ENCODE data around the gene ACSS3.

The ACSS3 gene

DNA sequence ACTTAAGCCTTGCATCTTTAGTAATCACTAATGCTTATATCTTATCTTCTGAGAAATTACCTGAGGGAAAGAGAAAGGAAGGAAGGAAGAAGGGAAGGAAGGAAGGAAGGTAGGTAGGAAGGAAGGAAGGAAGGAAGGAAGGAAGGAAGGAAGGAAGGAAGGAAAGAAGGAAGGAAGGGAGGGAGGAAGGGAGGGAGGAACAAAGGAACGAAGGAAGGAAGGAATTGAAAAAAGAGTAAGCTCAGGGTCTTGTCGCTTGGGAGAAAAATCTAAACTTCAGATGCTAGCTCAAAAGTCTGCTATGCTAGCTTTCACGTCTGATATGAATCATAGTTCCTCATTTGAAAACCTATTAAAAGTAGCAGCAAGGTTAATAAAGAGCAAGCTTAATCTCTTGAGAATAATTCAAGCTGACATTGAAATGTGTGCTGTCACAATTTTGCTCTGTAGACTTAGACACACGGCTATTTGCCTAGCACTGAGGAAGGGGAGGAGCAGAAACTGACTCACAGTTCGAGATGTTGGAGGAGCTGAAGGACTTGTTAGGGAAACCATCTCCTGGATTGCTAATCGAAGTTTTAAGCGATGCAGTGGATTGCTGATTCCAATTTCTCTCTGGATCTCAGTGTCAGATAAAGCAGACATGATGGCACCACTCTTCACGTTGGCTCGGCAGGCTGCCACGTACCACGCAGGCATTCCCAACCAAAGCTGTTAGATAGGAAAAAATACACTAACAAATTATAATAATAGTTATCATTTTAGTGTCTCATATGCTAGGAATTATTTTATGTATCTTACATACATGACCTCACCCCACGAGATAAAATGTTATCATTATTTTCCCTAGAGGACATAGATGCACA is 216.7 kb downstream of the ACSS3 start:
- no peak for DNase-seq (ENCODE audit: low read depth in 2 of 2, low spot score in 1 of 2)

DNA sequence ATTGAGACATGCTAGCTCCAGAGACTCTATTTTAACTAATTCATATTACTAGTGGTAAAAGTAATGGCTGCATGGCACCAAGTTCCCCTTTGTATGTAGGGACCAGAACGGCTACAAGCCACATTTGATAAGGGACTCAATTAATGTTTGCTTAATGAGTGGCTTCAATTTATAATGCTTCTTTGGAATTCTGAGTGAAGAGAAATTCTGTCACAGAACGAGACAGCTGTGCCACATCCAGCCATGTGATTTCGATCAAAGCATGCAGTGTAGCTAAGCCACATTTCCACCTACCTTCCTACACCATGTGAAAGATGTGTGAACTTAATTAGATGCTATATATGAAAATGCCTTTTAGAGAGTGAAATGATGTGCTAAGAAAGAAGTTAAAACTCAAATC is 217.4 kb downstream of the ACSS3 start:
- DNase-seq (ENCODE audit: low read depth in 2 of 2, low spot score in 1 of 2), result no peak

DNA sequence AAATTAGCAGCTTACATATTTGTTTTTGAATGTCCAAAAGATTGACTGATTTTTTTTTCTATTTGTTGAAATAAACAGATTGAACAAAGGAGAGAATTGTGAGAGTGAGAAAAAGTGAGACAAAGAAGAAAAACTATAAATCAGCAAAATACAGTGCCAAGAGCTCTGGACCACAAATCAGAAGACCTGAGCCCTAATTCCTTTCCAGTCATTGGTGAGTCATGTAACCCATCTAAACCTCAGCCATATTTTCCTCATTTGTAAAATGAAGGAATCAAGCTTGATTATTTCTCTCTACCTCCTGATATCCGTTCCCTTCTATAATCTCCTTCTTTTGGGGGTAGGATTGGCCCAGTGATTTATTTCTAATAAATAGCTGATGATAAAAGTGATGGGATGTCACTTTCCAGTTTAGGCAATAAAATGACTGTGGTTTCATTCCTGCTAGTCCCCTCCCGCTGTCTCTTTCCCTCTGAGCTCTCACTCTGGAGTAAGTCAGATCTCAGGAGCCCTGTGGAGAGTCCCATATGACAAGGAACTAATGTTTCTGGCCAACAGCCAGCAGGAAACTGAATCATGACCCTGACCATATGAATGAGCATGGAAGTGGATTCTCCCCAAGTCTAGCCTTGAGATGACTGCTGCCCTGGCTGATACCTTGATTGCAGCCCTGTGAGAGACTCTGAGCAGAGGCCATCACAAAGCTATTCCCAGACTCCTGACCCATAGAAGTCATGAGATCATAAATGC is 218.9 kb downstream of the ACSS3 start:
- no peak for DNase-seq (ENCODE audit: low read depth in 2 of 2, low spot score in 1 of 2)

DNA sequence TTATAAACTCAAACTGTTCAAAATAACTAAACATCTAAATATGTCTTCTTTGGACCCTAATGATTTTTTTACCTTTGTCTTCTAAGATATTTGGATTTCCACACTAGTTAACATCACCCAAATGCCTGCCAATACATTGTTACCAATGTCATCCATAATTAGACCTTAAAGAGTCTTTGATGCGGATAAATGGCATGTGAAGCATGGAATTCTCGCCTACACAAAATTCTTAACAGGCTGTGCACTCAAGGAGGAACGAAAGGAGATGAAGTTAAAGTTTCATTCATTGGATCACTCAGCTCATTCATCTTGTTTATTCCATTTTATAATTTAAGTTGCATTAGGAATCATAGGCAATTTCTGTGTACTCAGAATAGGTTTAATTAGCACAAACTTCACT is 219.7 kb downstream of the ACSS3 start:
- DNase-seq (ENCODE audit: low read depth in 2 of 2, low spot score in 1 of 2), result no peak

DNA sequence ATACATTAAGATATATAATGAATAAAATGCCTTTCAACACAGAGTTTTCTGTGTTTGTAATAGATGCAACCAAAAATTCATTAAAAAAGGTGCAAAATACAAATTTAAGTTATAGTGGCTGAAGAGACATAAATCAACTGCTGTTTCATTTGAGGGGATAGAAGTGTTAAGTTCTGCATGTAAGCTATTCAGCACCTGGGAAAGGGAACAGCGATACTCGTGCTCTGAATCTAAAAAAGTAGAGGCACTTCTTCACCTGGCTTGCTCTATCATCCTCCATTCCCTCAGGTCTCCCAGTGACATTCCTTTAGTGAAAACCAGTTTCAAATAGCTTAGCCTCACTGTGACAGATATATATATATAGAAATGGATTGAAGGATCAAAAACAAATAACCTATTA is 222.6 kb downstream of the ACSS3 start:
- no peak for DNase-seq (ENCODE audit: low read depth in 2 of 2, low spot score in 1 of 2)

DNA sequence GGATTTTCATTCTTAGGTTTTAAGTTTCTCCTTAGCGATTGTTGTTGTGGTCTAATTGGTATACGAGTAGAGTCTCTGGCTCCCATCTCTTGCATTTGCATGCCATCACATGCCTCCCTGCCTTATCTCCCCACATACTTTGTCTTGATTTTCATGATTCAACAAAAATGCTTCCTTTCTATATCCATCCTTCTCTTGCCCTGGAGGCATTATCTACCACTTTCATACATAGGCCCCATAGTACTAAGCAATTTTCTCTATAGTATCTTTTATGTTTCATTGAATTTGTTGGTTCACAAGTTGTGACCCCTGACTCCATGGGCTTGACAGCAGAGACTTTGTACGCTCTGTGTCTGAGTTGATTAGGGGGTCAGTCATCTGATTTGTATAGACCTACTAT is 226.1 kb downstream of the ACSS3 start:
- DNase-seq (ENCODE audit: low read depth in 2 of 2, low spot score in 1 of 2), result no peak
